Ramos (cell line): ENCODE measurements around the gene RABIF.

Experiments used
- in situ Hi-C: fragments of 300-500 bp; cut with MboI; formaldehyde crosslinking; loops from one replicate; pipeline ENCODE4 v1.14.3; 2022; ENCODE audit warnings: low sequenced_read_pairs; ENCODE audit not compliant: unreplicated experiment

The RABIF gene

GRCh38 chr1:202879128-202879527 is 9.8 kb downstream of the RABIF start:
- in situ Hi-C loops, result no loop called here

GRCh38 chr1:202873026-202873425 is 15.9 kb downstream of the RABIF start:
- in situ Hi-C loops, result no loop called here

DNA sequence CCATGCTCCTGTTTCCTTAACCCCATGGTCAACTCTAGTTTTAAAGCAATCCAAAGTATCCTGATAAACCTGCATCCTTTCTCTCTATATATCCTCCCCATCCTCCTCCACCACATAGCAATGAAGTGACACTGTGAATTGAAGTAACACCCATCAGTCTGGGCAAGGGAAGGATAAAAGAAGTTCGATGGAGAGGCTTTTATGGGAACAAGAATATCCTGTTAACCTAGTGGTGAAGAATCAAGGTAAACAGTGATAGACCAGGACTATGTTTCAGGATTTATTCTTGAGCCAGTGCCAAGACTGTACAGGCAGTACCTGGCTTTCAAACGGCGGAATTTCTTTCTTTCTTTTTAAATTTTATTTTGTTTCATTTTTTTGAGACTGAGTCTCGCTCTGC is 17.6 kb downstream of the RABIF start:
- in situ Hi-C loops, result no loop called here

DNA sequence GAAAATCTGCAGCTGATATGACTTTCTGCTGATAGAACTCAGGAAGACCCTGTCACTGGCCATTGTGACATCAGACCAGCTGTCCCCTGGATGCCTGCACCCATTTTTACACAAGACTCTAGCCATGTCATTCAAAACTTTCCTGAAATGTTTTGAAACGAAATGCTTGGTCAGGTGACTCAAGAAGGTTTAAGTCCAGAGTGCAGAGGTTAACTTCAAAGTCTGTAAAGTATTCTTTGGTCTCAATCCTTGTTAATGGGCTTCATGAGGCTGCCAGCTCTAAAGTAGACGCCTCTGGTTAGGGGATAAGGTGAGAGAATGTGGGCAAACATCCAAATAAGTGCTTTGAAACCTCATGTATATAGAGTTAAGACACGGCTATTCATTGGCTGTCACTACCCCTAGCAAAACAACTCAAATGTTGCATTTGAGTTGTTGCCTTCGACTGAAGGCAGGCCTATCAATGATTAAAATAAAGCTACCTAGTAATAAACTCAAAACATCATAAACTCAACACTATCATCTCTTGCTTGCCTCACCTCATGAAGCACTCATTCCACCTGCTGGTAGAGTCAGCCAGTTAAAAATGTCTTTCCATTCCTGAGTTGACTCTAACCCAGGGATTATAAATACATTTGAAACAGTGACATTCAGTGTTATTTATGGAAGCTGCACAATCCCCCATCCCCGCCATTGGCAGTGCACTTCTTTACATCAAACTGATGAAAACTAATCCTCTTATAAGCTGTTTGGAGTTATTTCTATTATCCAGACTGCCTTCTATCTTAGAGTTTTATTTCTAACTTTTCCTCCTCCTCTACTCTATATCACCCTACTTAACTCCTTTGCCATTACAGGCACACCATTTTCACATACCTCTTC is 26.0 kb downstream of the RABIF start:
- in situ Hi-C loops, result no loop called here

DNA sequence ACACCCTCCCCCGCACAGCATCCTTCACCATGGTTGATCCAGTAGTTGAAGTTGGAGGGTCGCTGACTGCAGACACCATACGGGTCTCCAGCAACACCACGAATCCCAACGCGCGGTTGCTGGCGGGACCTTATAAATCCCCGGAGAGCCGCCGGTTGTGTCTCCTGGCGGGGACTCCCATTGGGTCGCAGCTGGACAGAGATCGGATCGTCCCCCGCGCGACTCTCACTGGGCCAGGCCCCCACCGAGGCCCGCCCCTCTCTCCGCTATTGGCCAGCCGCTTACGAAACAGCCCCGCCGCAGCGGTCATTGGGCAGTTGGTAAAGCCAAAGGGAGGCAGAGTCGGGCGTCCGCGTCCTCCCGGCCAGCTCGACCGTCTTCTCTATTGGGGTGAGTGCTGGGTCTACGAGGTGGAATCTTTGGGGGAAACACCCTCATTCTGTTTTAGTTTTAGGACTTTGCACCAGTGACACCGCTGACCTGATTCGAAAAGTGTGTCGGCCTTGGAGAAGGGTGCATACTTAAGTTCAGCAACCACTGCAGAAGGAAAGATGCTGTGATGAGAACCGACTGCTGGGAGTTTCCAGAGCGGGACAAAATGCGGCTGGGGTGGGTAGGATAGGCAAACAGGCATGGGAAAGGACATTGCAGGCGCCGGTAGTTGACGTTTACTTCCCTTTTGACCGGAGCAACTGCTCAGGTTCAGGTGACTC is 27.4 kb downstream of the RABIF start:
- in situ Hi-C loops, result no loop called here

DNA sequence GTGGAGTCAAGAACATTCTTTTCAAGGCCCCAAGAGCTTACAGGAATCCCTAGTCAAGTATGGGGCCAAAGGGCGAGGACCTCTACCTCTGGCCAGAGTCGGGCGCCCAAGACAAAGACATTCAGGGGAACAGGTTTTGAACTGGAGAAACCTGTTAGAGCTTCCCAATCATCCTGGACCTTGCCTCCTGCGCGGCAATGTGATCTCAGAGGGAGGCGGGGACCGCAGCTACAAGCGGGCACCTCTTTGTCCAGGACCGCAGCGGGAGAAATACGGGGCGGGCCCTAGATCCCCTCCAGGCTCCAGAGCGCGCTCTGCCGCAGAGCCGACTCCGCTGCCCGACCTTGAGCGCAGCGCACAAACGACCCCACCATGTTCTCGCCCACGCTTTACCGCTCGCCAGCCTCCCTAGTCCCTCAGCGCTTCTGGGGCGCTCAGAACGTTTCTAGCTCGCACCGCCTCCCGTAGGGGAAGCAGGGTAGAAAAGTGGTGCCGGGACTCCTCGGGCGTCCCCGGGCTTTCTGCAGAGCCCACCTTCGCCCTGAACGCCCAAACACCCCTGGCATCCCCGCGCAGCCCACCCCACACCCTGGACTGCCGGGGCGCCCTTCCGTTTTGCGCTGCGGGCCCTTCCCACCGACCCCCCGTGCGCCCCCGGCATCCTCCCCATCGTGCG is 28.1 kb downstream of the RABIF start:
- in situ Hi-C loops, result no loop called here

DNA sequence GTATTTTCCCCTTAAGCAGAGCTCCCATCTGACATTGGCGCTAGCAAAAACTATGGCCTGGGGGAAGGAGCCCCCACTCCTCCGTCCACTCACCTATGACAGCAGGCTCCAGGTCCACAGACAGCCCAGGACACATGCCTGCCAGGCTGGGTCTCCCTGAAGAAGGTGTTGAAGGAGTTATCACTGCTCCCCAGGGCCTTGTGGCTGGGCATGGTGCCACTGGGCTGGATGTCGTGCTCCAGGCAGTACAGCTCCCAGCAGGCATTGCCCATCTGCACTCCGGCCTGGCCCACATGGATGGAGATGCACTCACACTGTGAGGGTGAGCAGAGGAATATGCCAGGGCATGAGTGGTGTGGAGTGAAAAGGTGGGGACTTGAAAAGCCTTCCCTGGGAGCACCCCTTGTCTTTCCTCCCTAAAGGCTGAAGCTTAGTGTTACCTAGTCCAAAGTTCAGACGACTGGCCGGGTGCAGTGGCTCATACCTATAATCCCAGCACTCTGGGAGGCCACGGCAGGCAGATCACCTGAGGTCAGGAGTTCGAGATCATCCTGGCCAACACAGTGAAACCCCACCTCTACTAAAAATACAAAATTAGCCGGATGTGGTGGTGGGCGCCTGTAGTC is 30.0 kb downstream of the RABIF start:
- in situ Hi-C loops, result no loop called here

DNA sequence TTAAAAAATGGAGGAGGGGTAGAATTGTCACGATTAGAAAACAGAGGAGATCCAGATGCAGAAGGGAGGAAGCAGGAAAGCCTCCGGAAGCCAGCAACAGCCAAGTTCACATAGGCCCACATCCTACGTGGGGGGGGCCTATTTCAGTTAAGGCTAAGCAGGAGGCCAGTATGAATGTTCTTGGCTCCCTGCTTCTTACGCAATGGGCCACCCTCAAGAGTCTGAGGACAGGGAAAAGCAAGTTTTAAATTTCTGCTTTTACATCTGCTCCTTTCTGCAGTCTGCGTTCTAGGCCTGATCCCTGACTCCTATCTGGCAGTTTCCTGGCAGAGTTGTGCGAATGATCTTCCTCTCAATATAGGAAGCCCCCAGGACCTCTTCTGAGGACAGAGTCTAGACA is 30.6 kb downstream of the RABIF start:
- in situ Hi-C loops, result no loop called here

GRCh38 chr1:202857136-202857610 is 31.8 kb downstream of the RABIF start:
- in situ Hi-C loops, result no loop called here

DNA sequence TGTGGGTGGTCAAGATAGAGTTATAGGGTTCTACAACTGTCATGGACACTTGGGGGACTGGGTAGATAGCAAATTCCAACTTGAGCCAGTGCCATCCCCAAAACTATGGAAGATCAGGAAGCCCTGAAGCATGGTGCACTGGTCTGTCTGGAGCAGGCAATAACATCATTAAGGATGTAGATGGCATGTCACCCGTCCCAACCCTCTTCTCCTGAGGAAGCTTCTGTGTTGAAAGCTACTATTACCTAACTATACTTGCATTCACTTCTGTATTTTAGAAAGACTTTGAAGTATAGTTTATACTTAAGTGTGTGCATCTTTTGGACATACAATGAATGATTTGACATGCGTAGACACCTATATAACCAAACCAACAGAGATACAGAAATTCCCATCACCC is 32.9 kb downstream of the RABIF start:
- in situ Hi-C loops, result no loop called here

- in situ Hi-C loops, result no loop called here
Measured at GRCh38 chr1:202854787-202855186, 34.2 kb downstream of the RABIF start.

DNA sequence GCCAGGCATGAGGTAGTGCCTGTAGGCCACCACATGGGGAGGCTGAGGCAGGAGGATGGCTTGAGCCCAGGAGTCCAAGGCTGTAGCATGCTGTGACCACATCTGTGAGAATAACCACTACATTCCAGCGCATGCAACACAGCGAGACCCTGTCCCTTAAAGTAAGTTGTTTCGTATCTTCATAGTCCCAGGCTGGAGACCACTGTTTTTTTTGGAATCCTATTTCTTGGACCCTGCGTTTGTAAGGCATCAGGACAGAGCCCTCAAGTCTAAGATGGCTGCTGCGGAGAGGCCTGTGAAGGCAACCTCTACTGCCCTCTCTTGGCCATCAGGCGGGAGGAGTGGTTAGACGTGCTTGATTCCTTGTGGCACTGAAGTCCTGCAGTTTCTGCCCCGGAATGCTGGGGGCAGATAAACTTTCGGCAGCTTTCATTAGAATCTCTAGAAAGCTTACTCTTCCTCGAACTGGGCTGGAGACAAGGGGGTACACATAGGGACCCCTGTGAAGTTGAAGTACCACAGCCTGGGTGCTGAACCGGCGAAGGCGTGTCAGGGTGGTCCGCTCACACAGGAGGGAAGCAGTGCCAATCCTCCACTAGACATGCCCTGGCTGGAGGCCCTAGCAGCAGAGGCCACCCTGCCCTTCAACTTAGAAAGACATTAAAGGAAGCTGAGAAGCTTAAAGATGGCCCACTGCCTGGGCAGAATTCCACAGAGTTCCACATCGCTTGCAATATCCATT is 36.6 kb downstream of the RABIF start:
- in situ Hi-C loops, result no loop called here

GRCh38 chr1:202850593-202851362 is 38.2 kb downstream of the RABIF start:
- in situ Hi-C loops, result no loop called here

- in situ Hi-C loops, result no loop called here
Measured at GRCh38 chr1:202848191-202848542, 40.8 kb downstream of the RABIF start.

DNA sequence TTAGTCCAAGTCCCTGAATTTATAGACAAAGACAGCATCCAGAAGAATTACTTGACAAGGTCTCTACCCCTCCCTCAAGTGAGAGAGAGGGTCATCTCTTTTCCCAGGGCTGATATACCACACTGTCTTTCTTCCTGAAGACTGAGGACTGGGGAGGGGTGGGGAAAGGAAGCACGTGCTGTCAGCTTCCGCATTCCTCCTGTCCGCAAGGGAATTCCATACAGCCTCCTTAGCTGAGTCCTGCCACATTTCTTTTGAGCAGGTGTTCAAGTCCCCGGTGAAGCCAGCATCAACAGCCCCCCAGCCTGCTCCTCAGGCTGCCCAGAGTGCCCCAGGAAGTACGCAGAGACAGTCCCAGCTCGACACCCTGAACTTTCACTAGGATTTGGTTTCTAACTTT is 44.0 kb downstream of the RABIF start:
- in situ Hi-C loops, result no loop called here

DNA sequence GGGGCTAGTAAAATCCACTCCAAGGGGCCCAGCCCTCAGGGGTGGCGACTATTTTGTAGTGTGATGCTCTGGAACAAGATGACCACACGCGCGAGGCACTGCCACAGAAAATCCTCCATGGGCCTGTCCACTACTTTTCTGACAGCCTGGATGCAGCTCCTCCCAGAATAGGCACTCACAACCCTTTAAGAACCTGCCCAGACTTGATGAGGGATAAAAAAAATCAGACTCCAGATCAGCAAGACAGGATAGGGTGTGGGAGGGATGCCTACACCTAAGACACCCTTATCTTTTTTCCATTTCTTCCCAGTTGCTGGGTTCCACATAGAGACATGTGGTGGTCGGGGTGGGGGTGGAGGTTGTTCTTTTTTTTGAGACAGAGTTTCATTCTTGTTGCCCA is 44.7 kb downstream of the RABIF start:
- in situ Hi-C loops, result no loop called here

DNA sequence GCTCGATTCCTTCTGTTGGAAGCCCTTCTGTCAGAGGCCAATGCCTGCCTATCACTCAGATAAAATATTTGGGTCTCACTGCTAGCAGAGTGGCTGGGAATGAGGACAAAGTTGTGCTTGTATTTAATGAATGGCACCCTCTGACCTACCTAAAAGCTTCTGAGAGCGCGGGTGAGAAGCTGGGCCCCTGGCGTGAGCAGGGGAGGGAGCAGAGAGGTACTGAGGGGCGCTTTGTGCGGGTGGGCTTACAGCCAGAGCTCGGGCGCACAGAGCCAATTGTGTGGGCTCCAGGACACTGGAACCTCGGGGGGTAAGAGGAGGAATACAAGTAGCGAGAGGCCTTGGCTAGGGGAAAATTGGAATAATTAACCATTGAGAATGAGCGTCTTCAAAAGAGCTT is 45.9 kb downstream of the RABIF start:
- in situ Hi-C loops, result no loop called here

DNA sequence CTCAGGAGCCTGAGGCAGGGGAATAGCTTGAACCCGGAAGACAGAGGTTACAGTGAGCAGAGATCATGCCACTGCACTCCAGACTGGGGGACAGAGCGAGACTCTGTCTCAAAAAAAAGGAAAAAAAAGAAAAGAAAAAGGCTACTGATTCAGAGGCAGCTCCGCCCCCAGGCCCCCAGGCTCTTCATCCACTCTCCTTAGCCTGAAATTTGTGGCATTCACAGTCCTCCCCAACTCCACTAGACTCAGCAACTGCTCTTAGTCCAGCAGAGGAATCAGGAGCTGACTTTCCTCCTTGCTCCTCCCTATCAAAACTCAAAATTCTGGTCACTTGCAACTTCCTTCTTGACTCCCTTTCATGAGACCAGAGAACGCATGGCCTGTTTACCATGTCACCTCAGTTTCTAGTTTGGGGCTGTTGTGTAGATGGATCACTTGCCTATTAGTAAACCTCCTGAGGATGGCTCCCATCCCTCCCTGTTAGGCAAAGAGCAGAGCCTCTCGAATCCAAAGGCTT is 51.1 kb downstream of the RABIF start:
- in situ Hi-C loops, result no loop called here
